Measurements from ENCODE around the gene MYL5.
"Not testable (repeated sequence)": the region's sequence is repeated elsewhere in the genome, so short reads cannot be mapped to it uniquely, and the experiment has no call there.

MYL5 gene

DNA sequence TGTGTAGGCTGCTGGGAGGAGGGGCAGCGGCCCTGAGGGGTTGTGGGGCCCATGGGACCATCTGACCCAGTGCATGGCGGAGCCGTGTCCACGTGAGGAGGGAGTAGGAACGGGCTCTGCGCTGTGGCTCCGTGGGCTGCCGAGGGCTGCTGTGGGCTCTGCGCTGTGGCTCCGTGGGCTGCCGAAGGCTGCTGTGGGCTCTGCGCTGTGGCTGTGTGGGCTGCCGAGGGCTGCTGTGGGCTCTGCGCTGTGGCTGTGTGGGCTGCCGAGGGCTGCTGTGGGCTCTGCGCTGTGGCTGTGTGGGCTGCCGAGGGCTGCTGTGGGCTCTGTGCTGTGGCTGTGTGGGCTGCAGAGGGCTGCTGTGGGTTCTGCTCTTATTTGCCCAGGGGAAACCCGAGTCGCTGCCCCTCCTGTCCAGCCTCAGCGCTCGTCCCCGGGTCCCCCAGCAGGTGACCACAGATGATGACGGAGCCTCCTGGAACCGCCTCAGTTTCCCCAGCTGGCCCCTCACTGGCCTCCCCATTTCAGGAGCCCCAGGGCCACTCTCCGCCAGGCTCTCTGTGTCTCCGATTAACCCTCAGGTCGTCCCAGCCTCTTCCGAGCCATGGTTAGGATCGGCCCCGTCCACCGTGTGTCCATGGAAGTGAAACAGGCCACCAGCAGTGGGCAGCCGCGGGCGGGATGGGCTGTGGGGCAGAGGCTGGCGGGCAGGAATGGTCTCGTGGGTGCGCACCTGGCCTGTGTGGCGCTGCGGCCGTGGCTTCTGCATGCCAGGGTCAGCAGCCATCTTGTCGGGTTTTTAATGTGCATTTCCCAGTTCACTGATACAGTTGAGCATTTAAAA is 51.3 kb downstream of the MYL5 start:
- DNase-seq (ENCODE audit: low spot score): no peak

DNA sequence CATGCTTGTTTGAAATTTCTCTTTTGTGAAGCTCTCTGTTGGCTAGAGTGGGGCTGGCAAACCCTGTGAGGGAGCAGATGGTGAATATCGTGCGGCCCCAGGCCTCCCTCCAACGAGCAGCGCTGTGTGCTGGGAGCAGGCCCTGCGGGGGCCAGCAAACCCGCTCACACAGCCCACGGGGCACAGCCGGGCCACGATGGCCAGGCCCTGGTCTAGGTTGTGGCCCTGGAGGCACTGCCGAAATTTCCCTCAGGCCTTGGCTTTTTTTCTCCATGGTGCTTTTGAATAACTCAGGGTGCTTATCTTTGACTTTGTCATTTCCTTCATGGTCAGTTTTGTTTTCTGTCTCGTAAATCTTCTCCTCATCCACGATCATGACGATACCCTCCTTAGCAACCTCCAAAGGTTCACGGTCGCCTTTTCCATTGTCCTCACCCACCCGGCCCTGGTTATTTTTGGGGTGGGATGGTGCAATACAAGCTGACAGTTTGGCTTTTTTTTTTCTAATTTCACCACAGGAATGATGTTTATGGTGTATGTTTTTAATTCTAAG is 52.0 kb downstream of the MYL5 start:
- no peak for DNase-seq (ENCODE audit: low spot score)

DNA sequence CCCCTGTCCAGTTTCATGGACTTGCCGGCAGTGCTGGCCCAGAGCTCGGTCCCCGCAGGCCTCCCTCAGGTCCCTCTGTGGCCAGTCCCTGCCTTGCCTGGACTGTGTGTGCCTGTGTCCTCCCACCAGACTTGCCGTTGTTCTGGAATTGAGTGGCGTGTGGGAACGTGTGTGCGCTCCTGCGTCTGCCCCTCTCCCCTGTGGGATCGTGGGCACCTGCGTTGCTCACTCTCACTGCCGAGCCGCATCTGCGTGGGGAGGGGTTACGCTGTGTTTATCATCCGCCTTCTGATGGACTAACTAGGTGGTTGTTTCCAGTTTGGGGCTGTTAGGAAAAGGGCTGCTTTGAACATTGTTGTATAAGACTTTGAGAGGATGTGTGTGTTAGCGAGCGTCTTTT is 52.5 kb downstream of the MYL5 start:
- no peak for DNase-seq (ENCODE audit: low spot score)

GRCh38 chr4:727576-727975 is 53.2 kb downstream of the MYL5 start:
- DNase-seq (ENCODE audit: low spot score): no peak

DNA sequence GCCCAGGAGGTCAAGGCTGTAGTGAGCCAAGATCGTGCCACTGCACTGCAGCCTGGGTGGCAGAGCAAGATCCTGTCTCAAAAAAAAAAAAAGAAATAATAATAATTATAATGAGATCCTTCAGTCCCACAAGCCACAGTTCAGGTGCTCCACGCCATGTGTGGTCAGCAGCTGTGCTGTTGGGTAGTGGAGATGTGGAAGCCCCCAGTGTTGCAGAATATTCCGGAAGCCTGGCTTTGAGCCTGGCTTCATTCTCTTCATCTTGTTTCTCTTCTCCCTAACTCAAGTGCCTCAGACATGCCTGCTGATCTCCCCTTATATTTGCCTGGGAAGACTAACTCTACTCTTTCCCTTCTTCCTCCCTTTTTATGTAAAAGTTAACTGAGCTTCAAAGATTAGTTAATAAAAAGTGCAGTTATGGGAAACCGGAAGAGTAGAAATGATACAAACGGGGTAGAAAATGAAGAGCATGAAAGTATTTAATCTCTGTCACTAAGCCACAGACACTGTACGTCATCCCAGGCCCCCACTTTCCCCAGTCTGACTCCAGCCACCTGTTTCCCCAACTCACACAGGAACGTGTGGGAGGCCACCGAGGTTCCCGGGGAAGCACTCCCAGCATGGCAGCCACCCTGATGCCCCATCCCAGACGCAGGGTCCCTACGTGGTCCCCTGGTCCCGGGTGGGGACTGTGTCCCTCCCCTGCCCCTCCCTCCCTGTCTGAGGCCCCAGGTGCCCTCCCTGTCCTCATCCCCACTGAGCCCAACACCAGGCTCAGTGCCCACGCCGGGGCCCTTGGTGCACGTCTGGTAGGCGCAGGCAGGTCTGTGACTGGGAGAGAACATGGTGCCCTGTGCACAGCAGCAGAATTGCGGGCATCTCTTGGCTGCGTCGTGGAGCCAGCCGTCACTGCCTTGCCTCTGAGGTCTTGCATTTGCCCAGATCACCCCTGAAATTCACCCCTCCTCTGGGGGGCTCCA is 55.3 kb downstream of the MYL5 start:
- DNase-seq (ENCODE audit: low spot score): no peak

GRCh38 chr4:730511-730910 is 56.2 kb downstream of the MYL5 start:
- DNase-seq (ENCODE audit: low spot score): no peak

DNA sequence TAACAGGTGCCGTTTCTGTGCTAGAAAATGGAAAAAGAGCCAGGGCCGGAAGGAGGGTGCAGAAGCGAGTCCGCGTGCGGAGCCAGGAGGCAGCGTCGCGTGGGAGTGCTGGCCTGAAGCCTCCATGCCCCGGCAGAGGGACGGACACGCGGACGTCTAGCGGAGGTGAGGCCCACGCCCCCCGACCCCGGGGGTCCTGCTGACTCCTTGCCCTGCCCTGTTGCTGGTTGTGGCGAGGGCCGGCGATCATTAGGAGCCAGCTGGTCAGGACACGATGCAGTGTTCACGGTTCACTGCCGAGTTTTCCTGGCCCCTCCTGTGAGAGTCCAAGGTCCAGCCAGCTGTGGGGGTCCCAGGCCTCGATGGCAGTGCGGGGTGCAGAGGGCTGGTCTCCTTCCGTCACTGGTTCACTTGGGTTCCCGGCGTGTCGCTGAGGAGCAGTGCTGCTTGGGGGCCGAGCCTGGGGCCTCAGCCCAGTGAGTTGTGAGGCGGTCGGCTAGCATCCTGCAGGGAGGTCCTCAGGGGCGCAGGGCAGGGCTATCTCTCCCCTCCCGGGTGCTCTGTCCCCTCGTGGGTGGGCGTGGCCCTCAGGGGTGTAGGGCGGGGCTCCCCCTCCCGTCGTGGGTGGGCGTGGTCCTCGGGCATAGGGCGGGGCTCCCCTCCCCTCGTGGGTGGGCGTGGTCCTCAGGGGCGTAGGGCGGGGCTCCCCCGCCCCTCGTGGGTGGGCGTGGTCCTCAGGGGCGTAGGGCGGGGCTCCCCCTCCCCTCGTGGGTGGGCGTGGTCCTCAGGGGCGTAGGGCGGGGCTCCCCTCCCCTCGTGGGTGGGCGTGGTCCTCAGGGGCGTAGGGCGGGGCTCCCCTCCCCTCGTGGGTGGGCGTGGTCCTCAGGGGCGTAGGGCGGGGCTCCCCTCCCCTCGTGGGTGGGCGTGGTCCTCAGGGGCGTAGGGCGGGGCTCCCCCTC is 56.9 kb downstream of the MYL5 start:
- not testable (repeated sequence) for DNase-seq (ENCODE audit: low spot score)

All from activated CD4-positive, alpha-beta T cell treated with anti-CD3 and anti-CD28 coated beads, Interleukin-2, Interleukin-4, amounts not matched to agents 100 ng/mL and 50 ng/mL, durations not matched to agents 16 hours and 8 hours (primary cell).